Loucy (cell line): ENCODE results near the gene KLF2.

ENCODE experiments used
- EZH2phosphoT487 ChIP-seq: fragments of 200-600 bp; IDR thresholded peaks from 2 replicates; pipeline ENCODE4 v1.6.1; 2018; ENCODE audit warnings: antibody characterized with exemption, mild to moderate bottlenecking, moderate library complexity, borderline replicate concordance
- TF ChIP-seq, protein P1 (sequence below): fragments of 200-600 bp; sonication (generic); conservative IDR thresholded peaks from 2 replicates; pipeline ENCODE4 v1.5.1; 2014; ENCODE audit warnings: mild to moderate bottlenecking, antibody characterized with exemption, low read length

DNA sequence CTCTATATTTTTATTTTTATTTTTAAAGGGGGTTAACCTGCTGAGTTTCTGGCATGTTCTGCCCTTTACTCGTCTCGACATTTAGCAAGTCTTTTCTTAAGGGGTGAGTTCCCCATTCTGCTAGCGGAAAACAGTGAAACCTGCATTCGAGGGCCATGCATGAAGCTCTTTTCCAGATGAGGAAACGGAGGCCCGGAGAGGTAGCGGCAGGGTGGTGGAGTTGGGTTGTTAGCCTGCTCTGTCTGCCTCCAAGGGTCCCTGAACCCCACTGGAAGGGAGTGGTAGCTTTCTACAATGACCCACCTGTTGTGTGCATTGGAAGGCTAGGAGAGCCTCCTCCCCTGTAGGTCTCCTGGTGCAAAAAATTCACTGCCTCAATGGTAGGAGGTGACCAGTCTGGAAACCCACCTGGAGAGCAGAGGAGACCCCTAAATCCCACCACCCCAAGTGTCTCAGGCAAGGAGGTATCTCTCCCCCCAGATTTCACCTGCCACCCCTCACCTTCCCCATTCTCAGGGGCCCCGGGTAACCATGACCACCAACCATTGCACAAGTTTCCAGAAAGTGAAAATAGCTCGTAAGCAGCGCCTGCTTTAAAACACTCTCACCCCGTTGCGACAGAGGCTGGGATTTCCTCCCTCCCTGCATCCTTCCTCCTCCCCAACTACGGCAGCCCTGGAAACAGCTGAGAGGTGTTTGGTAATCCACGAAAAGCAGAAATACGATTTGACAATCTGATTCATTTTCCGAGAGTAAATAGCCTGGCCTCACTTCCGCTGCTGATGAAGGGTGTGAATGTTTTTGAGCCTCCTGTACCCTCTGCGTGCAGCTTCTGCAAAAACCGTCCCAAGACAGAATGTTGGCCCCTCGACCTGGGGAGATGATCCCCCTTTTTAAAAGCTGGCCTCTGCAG, 3.5 kb downstream of the KLF2 start:
- TF ChIP-seq, protein P1, sequence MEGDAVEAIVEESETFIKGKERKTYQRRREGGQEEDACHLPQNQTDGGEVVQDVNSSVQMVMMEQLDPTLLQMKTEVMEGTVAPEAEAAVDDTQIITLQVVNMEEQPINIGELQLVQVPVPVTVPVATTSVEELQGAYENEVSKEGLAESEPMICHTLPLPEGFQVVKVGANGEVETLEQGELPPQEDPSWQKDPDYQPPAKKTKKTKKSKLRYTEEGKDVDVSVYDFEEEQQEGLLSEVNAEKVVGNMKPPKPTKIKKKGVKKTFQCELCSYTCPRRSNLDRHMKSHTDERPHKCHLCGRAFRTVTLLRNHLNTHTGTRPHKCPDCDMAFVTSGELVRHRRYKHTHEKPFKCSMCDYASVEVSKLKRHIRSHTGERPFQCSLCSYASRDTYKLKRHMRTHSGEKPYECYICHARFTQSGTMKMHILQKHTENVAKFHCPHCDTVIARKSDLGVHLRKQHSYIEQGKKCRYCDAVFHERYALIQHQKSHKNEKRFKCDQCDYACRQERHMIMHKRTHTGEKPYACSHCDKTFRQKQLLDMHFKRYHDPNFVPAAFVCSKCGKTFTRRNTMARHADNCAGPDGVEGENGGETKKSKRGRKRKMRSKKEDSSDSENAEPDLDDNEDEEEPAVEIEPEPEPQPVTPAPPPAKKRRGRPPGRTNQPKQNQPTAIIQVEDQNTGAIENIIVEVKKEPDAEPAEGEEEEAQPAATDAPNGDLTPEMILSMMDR, result no peak
- no peak for TF ChIP-seq EZH2phosphoT487
